Liver (tissue), 9 donors: ENCODE measurements around the gene HYAL3. TPM values are rescaled to one million over a fixed set of nuclear protein-coding genes. Genes with fewer than 3 reads are reported as not detected.
A peak's percentile ranks its signal among the peaks of the same experiment; 100 is the strongest.

ENCODE experiments used
- DNase-seq: peaks from one replicate; pipeline ENCODE4 v3.0.0-alpha.2; 2017; ENCODE audit warnings: low spot score
- H3K27ac ChIP-seq, 2 donors: one replicate each; pipeline ENCODE4 v1.7.0; 2013; ENCODE audit warnings: inconsistent platforms in 2 of 2, low read length in 2 of 2, control low read depth in 1 of 2, low read depth in 1 of 2, mild to moderate bottlenecking in 1 of 2
- H3K27me3 ChIP-seq, 4 donors: one replicate each; pipeline versions ENCODE4 v1.6.1 to v1.7.0; 2013; ENCODE audit warnings: low read length in 3 of 4, inconsistent platforms in 1 of 4, mild to moderate bottlenecking in 1 of 4, moderate library complexity in 1 of 4; ENCODE audit not compliant: control insufficient read depth in 4 of 4, insufficient read depth in 4 of 4
- H3K36me3 ChIP-seq, 4 donors: one replicate each; pipeline versions ENCODE4 v1.6.1 to v1.7.0; 2013; ENCODE audit warnings: low read length in 3 of 4, mild to moderate bottlenecking in 3 of 4, low read depth in 1 of 4, moderate library complexity in 1 of 4; ENCODE audit not compliant: control insufficient read depth in 4 of 4, insufficient read depth in 3 of 4
- H3K4me1 ChIP-seq, 4 donors: one replicate each; pipeline versions ENCODE4 v1.6.1 to v1.7.0; 2013; ENCODE audit warnings: low read length in 3 of 4, mild to moderate bottlenecking in 3 of 4, moderate library complexity in 1 of 4; ENCODE audit not compliant: control insufficient read depth in 4 of 4, insufficient read depth in 4 of 4
- H3K4me3 ChIP-seq, 3 donors: one replicate each; pipeline versions ENCODE4 v1.6.1 to v1.7.0; 2013; ENCODE audit warnings: low read length in 3 of 3, control low read depth in 1 of 3, low read depth in 1 of 3, mild to moderate bottlenecking in 1 of 3
- H3K9ac ChIP-seq, 2 donors: one replicate each; pipeline ENCODE4 v1.7.0; 2013; ENCODE audit warnings: low read length in 2 of 2, mild to moderate bottlenecking in 2 of 2, moderate library complexity in 2 of 2, control low read depth in 1 of 2, low read depth in 1 of 2
- H3K9me3 ChIP-seq, 4 donors: one replicate each; pipeline versions ENCODE4 v1.6.1 to v1.7.0; 2013; ENCODE audit warnings: low read length in 3 of 4; ENCODE audit not compliant: control insufficient read depth in 4 of 4
- ATF3 ChIP-seq: IDR thresholded peaks from 2 replicates; pipeline ENCODE4 v1.6.1; 2016; ENCODE audit warnings: antibody characterized with exemption
- CTCF ChIP-seq: fragments of 150-350 bp; IDR thresholded peaks from 2 replicates; pipeline ENCODE4 v1.5.1; 2017; ENCODE audit warnings: improper control_type of control experiment, low read depth, low read length; ENCODE audit not compliant: missing input control
- EGR1 ChIP-seq, 2 donors: IDR thresholded peaks; 2 replicates each; pipeline ENCODE4 v1.6.1; 2016 to 2018; ENCODE audit warnings: antibody characterized with exemption in 2 of 2, low read depth in 2 of 2
- FOXA1 ChIP-seq: IDR thresholded peaks from 2 replicates; pipeline ENCODE4 v1.6.1; 2016; ENCODE audit warnings: antibody characterized with exemption
- FOXA2 ChIP-seq: IDR thresholded peaks from 2 replicates; pipeline ENCODE4 v1.6.1; 2016; ENCODE audit warnings: antibody characterized with exemption
- GABPA ChIP-seq, 2 donors: IDR thresholded peaks in 1 of 2; conservative IDR thresholded peaks in 1 of 2; 2 replicates each; pipeline ENCODE4 v1.6.1; 2016; ENCODE audit warnings: antibody characterized with exemption in 2 of 2, mild to moderate bottlenecking in 1 of 2, moderate library complexity in 1 of 2
- HNF4A ChIP-seq, 2 donors: conservative IDR thresholded peaks; 2 replicates each; pipeline ENCODE4 v1.6.1; 2016; ENCODE audit warnings: antibody characterized with exemption in 2 of 2, mild to moderate bottlenecking in 2 of 2
- HNF4G ChIP-seq: IDR thresholded peaks from 2 replicates; pipeline ENCODE4 v1.6.1; 2016; ENCODE audit warnings: antibody characterized with exemption
- JUND ChIP-seq, 2 donors: IDR thresholded peaks; 2 replicates each; pipeline ENCODE4 v1.6.1; 2016; ENCODE audit warnings: antibody characterized with exemption in 2 of 2
- MAX ChIP-seq: IDR thresholded peaks from 2 replicates; pipeline ENCODE4 v1.6.1; 2016; ENCODE audit warnings: antibody characterized with exemption
- NR2F2 ChIP-seq: IDR thresholded peaks from 2 replicates; pipeline ENCODE4 v1.6.1; 2016; ENCODE audit warnings: antibody characterized with exemption
- RAD21 ChIP-seq, 2 donors: IDR thresholded peaks; 2 replicates each; pipeline ENCODE4 v1.6.1; 2016; ENCODE audit warnings: antibody characterized with exemption in 2 of 2, mild to moderate bottlenecking in 2 of 2
- REST ChIP-seq: IDR thresholded peaks from 2 replicates; pipeline ENCODE4 v1.6.1; 2016; ENCODE audit warnings: antibody characterized with exemption, mild to moderate bottlenecking
- RXRA ChIP-seq, 2 donors: IDR thresholded peaks; 2 replicates each; pipeline ENCODE4 v1.6.1; 2017 to 2018; ENCODE audit warnings: antibody characterized with exemption in 2 of 2, mild to moderate bottlenecking in 1 of 2
- SP1 ChIP-seq: IDR thresholded peaks from 2 replicates; pipeline ENCODE4 v1.6.1; 2018; ENCODE audit warnings: antibody characterized with exemption, mild to moderate bottlenecking
- TAF1 ChIP-seq: conservative IDR thresholded peaks from 2 replicates; pipeline ENCODE4 v1.6.1; 2016; ENCODE audit warnings: antibody characterized with exemption, mild to moderate bottlenecking
- YY1 ChIP-seq: IDR thresholded peaks from 2 replicates; pipeline ENCODE4 v1.6.1; 2016; ENCODE audit warnings: antibody characterized with exemption, mild to moderate bottlenecking
- ZBTB33 ChIP-seq: IDR thresholded peaks from 2 replicates; pipeline ENCODE4 v1.6.1; 2016; ENCODE audit warnings: antibody characterized with exemption
- WGBS: extraction: QIAGEN DNeasy Blood & Tissue Kit; methylation state at CpG from one replicate; pipeline ENCODE4 v1.1.7; 2013; 5-methylcytosine and 5-hydroxymethylcytosine counted together
- polyA plus RNA-seq, 2 donors: library from polyadenylated mRNA; stranded (reverse) in 1 of 2; unstranded in 1 of 2; fragments of 200-250 nt in 1 of 2; fragments of >200 nt in 1 of 2; fragmentation: Nextera tagmentation in 1 of 2; extraction: Ambion mirVana in 1 of 2; gene quantifications; one replicate each; pipeline versions ENCODE4 v1.2.1 to v1.2.3, GENCODE V29; 2013 to 2015
- total RNA-seq, 2 donors: library from RNA; depleted of rRNA; stranded (reverse); fragments of >200 nt; gene quantifications; one replicate each; pipeline ENCODE4 v1.2.3, GENCODE V29; 2014
- donor health status: healthy.
- donor health status: healthy.
- donor health status: healthy.
- donor health status: healthy.
- donor health status: healthy.

The HYAL3 gene
- total and polyA plus RNA-seq, 4 donors, result 1.8 to 6.6 (median 2.0) TPM

GRCh38 chr3:50322386-50323091 is 23.3 kb upstream of the HYAL3 start, which contains the start of gene HYAL2:
TSS of gene HYAL2 (minus strand) at chr3:50322745. CDS start at chr3:50320489, 2,256 bp downstream.
- no peak for TF ChIP-seq GABPA (IDR thresholded peaks at IDR 0.05 in 1 of 2, conservative IDR thresholded peaks at IDR 0.05 in 1 of 2)
- TF ChIP-seq FOXA2, result no peak
- peak; percentile 22 to 45 for TF ChIP-seq RXRA (IDR thresholded peaks at IDR 0.05)
- peak; percentile 99 for TF ChIP-seq NR2F2
- no peak for TF ChIP-seq REST
- peak; percentile 38 for TF ChIP-seq SP1
- TF ChIP-seq HNF4G, result no peak
- no peak for TF ChIP-seq FOXA1
- peak within 1 kb of the TSS; percentile 94 to 97 for H3K9ac ChIP-seq
- peaks cover 0 to 10% (median 2%) of the 10 kb centered on the region in 4 donors for H3K36me3 ChIP-seq
- peak within 1 kb of the TSS; percentile 81 to 96 (median 95) for H3K4me3 ChIP-seq
- peak within 1 kb of the TSS; percentile 98 to 99 for H3K27ac ChIP-seq
- H3K9me3 ChIP-seq, result no peaks in the 10 kb centered on the region
- H3K27me3 ChIP-seq, result no peaks in the 10 kb centered on the region
- DNase-seq, result no peak
- WGBS, result 58% methylated on average over 31 of the region's 31 CpGs
- peaks cover 18 to 81% (median 61%) of the 10 kb centered on the region in 4 donors for H3K4me1 ChIP-seq

GRCh38 chr3:50322115-50322385 is 22.8 kb upstream of the HYAL3 start:
- Histone ChIP-seq H3K9ac (peak overlapping the region; percentile 42 to 49), H3K4me3 (peak overlapping the region in 2 of 3 donors; percentile 81 to 95), H3K27me3 (no peaks in the 10 kb centered on the region), H3K27ac (peak overlapping the region; percentile 98 to 99), H3K36me3 (peaks cover 0 to 10% (median 2%) of the 10 kb centered on the region in 4 donors), H3K9me3 (no peaks in the 10 kb centered on the region), H3K4me1 (peaks cover 15 to 76% (median 57%) of the 10 kb centered on the region in 4 donors)
- TF ChIP-seq NR2F2, result no peak
- no peak for TF ChIP-seq FOXA1
- no peak for TF ChIP-seq RXRA (IDR thresholded peaks at IDR 0.05)
- TF ChIP-seq SP1, result no peak
- TF ChIP-seq HNF4A (conservative IDR thresholded peaks at IDR 0.05), result no peak
- TF ChIP-seq REST, result no peak
- TF ChIP-seq RAD21 (IDR thresholded peaks at IDR 0.05), result no peak
- TF ChIP-seq EGR1 (IDR thresholded peaks at IDR 0.05; ENCODE audit: low read depth in 2 of 2), result no peak
- TF ChIP-seq ZBTB33, result no peak
- TF ChIP-seq FOXA2, result no peak
- TF ChIP-seq JUND (IDR thresholded peaks at IDR 0.05), result no peak
- no peak for TF ChIP-seq HNF4G
- TF ChIP-seq TAF1, result no peak
- TF ChIP-seq ATF3, result no peak
- TF ChIP-seq CTCF, result no peak
- TF ChIP-seq GABPA (IDR thresholded peaks at IDR 0.05 in 1 of 2, conservative IDR thresholded peaks at IDR 0.05 in 1 of 2), result no peak
- no peak for TF ChIP-seq YY1
- TF ChIP-seq MAX, result no peak
- no peak for DNase-seq
- WGBS, result 58% methylated on average over 14 of the region's 14 CpGs
